HCT116 (cell line): ENCODE data around the gene RYR3.

Experiments used
- EZH2 ChIP-seq: fragments of 200-600 bp; sonication (generic); IDR thresholded peaks from 2 replicates; pipeline ENCODE4 v1.6.1; 2017; ENCODE audit warnings: antibody characterized with exemption, mixed run types
- JUND ChIP-seq: IDR thresholded peaks from 2 replicates; pipeline ENCODE4 v1.6.1; 2012
- POLR2AphosphoS5 ChIP-seq: IDR thresholded peaks from 2 replicates; pipeline ENCODE4 v1.6.1; 2011; ENCODE audit warnings: mild to moderate bottlenecking, low read depth, low read length, moderate library complexity
- SP1 ChIP-seq: IDR thresholded peaks from 2 replicates; pipeline ENCODE4 v1.6.1; 2012; ENCODE audit warnings: low read depth
- TF ChIP-seq, protein P1 (sequence below): IDR thresholded peaks from 2 replicates; pipeline ENCODE4 v1.6.1; 2011; ENCODE audit warnings: mild to moderate bottlenecking, low read length, moderate library complexity; ENCODE audit not compliant: insufficient replicate concordance; ENCODE audit errors: extremely low read depth
- TF ChIP-seq, protein P2 (sequence below), 3 experiments: fragments of 200-600 bp in 1 of 3; sonication (generic) in 1 of 3; IDR thresholded peaks in 2 of 3; conservative IDR thresholded peaks in 1 of 3; 2 replicates each; pipeline ENCODE4 v1.5.1; 2012 to 2017; ENCODE audit warnings: low read depth in 2 of 3, low read length in 2 of 3, antibody characterized with exemption in 1 of 3, borderline replicate concordance in 1 of 3, control low read depth in 1 of 3, mild to moderate bottlenecking in 1 of 3, mixed read lengths in 1 of 3, mixed run types in 1 of 3, moderate library complexity in 1 of 3; ENCODE audit not compliant: insufficient read depth in 1 of 3
- TF ChIP-seq, protein P3 (sequence below): IDR thresholded peaks from 2 replicates; pipeline ENCODE4 v1.6.1; 2012; ENCODE audit warnings: low read depth

DNA sequence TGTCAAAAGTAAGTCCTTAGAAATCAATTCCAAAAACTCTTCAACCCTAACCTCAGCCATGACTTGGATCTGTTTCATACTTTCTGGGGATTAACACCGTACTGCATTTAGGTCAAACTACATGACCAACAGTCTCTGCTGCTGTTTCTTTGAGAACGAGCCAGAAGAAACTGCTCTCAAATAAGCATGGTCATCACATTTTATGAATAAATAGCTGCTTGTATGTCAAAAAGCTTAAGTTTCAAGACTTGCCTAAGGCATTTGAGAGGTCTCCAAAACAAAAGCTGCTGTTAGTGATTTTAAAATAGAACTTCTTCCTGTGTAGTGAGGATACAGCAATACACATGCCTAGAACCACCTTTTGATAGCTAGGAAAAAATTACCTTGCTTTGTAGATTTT is 491.2 kb downstream of the RYR3 start:
- TF ChIP-seq, protein P1, sequence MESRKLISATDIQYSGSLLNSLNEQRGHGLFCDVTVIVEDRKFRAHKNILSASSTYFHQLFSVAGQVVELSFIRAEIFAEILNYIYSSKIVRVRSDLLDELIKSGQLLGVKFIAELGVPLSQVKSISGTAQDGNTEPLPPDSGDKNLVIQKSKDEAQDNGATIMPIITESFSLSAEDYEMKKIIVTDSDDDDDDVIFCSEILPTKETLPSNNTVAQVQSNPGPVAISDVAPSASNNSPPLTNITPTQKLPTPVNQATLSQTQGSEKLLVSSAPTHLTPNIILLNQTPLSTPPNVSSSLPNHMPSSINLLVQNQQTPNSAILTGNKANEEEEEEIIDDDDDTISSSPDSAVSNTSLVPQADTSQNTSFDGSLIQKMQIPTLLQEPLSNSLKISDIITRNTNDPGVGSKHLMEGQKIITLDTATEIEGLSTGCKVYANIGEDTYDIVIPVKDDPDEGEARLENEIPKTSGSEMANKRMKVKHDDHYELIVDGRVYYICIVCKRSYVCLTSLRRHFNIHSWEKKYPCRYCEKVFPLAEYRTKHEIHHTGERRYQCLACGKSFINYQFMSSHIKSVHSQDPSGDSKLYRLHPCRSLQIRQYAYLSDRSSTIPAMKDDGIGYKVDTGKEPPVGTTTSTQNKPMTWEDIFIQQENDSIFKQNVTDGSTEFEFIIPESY, result no peak
- TF ChIP-seq, protein P2, sequence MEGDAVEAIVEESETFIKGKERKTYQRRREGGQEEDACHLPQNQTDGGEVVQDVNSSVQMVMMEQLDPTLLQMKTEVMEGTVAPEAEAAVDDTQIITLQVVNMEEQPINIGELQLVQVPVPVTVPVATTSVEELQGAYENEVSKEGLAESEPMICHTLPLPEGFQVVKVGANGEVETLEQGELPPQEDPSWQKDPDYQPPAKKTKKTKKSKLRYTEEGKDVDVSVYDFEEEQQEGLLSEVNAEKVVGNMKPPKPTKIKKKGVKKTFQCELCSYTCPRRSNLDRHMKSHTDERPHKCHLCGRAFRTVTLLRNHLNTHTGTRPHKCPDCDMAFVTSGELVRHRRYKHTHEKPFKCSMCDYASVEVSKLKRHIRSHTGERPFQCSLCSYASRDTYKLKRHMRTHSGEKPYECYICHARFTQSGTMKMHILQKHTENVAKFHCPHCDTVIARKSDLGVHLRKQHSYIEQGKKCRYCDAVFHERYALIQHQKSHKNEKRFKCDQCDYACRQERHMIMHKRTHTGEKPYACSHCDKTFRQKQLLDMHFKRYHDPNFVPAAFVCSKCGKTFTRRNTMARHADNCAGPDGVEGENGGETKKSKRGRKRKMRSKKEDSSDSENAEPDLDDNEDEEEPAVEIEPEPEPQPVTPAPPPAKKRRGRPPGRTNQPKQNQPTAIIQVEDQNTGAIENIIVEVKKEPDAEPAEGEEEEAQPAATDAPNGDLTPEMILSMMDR (IDR thresholded peaks at IDR 0.05 in 2 of 3, conservative IDR thresholded peaks at IDR 0.05 in 1 of 3; ENCODE audit: borderline replicate concordance in 1 of 3, insufficient read depth in 1 of 3, low read depth in 2 of 3, low read length in 2 of 3), result no peak
- no peak for TF ChIP-seq JUND
- TF ChIP-seq, protein P3, sequence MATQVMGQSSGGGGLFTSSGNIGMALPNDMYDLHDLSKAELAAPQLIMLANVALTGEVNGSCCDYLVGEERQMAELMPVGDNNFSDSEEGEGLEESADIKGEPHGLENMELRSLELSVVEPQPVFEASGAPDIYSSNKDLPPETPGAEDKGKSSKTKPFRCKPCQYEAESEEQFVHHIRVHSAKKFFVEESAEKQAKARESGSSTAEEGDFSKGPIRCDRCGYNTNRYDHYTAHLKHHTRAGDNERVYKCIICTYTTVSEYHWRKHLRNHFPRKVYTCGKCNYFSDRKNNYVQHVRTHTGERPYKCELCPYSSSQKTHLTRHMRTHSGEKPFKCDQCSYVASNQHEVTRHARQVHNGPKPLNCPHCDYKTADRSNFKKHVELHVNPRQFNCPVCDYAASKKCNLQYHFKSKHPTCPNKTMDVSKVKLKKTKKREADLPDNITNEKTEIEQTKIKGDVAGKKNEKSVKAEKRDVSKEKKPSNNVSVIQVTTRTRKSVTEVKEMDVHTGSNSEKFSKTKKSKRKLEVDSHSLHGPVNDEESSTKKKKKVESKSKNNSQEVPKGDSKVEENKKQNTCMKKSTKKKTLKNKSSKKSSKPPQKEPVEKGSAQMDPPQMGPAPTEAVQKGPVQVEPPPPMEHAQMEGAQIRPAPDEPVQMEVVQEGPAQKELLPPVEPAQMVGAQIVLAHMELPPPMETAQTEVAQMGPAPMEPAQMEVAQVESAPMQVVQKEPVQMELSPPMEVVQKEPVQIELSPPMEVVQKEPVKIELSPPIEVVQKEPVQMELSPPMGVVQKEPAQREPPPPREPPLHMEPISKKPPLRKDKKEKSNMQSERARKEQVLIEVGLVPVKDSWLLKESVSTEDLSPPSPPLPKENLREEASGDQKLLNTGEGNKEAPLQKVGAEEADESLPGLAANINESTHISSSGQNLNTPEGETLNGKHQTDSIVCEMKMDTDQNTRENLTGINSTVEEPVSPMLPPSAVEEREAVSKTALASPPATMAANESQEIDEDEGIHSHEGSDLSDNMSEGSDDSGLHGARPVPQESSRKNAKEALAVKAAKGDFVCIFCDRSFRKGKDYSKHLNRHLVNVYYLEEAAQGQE, result no peak
- no peak for TF ChIP-seq EZH2
- no peak for TF ChIP-seq POLR2AphosphoS5
- no peak for TF ChIP-seq SP1
